ENCODE results near the gene CDH13.

Gene CDH13

GRCh38 chr16:83351846-83352245 is 725.1 kb downstream of the CDH13 start:
- ATAC-seq, result no peak
- no peak for TF ChIP-seq PATZ1 (CRISPR knock-in tag; IDR thresholded peaks at IDR 0.05; ENCODE audit: borderline replicate concordance)

- ATAC-seq, result no peak
- TF ChIP-seq BACH2 (CRISPR knock-in tag; IDR thresholded peaks at IDR 0.05; ENCODE audit: borderline replicate concordance) (no peak), CSRNP3 (CRISPR knock-in tag; IDR thresholded peaks at IDR 0.05) (no peak), RARB (CRISPR knock-in tag; IDR thresholded peaks at IDR 0.05) (no peak), ARNTL (CRISPR knock-in tag; IDR thresholded peaks at IDR 0.05; ENCODE audit: borderline replicate concordance, low read depth) (no peak), SNAI2 (CRISPR knock-in tag; IDR thresholded peaks at IDR 0.05) (no peak), TSHZ2 (CRISPR knock-in tag; IDR thresholded peaks at IDR 0.05) (no peak), TOX (CRISPR knock-in tag; IDR thresholded peaks at IDR 0.05; ENCODE audit: borderline replicate concordance) (no peak), GLIS3 (CRISPR knock-in tag; IDR thresholded peaks at IDR 0.05) (no peak), ZNF70 (CRISPR knock-in tag; IDR thresholded peaks at IDR 0.05) (no peak), CREB5 (CRISPR knock-in tag; IDR thresholded peaks at IDR 0.05; ENCODE audit: low read depth) (no peak), ZFP30 (CRISPR knock-in tag; IDR thresholded peaks at IDR 0.05) (no peak), CSDC2 (CRISPR knock-in tag; IDR thresholded peaks at IDR 0.05) (no peak), PPARA (CRISPR knock-in tag; IDR thresholded peaks at IDR 0.05; ENCODE audit: borderline replicate concordance) (no peak), ESRRG (CRISPR knock-in tag; IDR thresholded peaks at IDR 0.05) (no peak), ZFP3 (CRISPR knock-in tag; IDR thresholded peaks at IDR 0.05) (no peak)
Observed at GRCh38 chr16:83353241-83353640, 726.5 kb downstream of the CDH13 start.

GRCh38 chr16:83354015-83354414 is 727.2 kb downstream of the CDH13 start:
- TF ChIP-seq SNAI2 (CRISPR knock-in tag; IDR thresholded peaks at IDR 0.05), result no peak
- TF ChIP-seq ARNTL (CRISPR knock-in tag; IDR thresholded peaks at IDR 0.05; ENCODE audit: borderline replicate concordance, low read depth), result no peak
- no peak for TF ChIP-seq ZFP30 (CRISPR knock-in tag; IDR thresholded peaks at IDR 0.05)
- TF ChIP-seq GLIS3 (CRISPR knock-in tag; IDR thresholded peaks at IDR 0.05), result no peak
- no peak for TF ChIP-seq ESRRG (CRISPR knock-in tag; IDR thresholded peaks at IDR 0.05)
- no peak for TF ChIP-seq ZFP3 (CRISPR knock-in tag; IDR thresholded peaks at IDR 0.05)
- TF ChIP-seq ZNF70 (CRISPR knock-in tag; IDR thresholded peaks at IDR 0.05), result no peak
- TF ChIP-seq POU6F1 (CRISPR knock-in tag; IDR thresholded peaks at IDR 0.05; ENCODE audit: borderline replicate concordance, low read depth), result no peak
- no peak for TF ChIP-seq PATZ1 (CRISPR knock-in tag; IDR thresholded peaks at IDR 0.05; ENCODE audit: borderline replicate concordance)
- no peak for TF ChIP-seq TOX (CRISPR knock-in tag; IDR thresholded peaks at IDR 0.05; ENCODE audit: borderline replicate concordance)
- no peak for TF ChIP-seq CSDC2 (CRISPR knock-in tag; IDR thresholded peaks at IDR 0.05)
- no peak for TF ChIP-seq ZNF565 (CRISPR knock-in tag; conservative IDR thresholded peaks at IDR 0.05; ENCODE audit: low read depth)
- no peak for TF ChIP-seq CREB5 (CRISPR knock-in tag; IDR thresholded peaks at IDR 0.05; ENCODE audit: low read depth)
- no peak for TF ChIP-seq CSRNP3 (CRISPR knock-in tag; IDR thresholded peaks at IDR 0.05)
- no peak for TF ChIP-seq TCF4 (CRISPR knock-in tag; IDR thresholded peaks at IDR 0.05; ENCODE audit: borderline replicate concordance)
- TF ChIP-seq ZNF8 (CRISPR knock-in tag; IDR thresholded peaks at IDR 0.05), result no peak
- no peak for TF ChIP-seq RARB (CRISPR knock-in tag; IDR thresholded peaks at IDR 0.05)
- TF ChIP-seq BACH2 (CRISPR knock-in tag; IDR thresholded peaks at IDR 0.05; ENCODE audit: borderline replicate concordance), result no peak
- no peak for ATAC-seq

All from SK-N-SH treated with all-trans-retinoic acid at 6 μM for 48 hours (cell line).